Hepatocyte (in vitro differentiated cells): ENCODE measurements around the gene G0S2.

Experiments
- EZH2 ChIP-seq: fragments of 200-600 bp; sonication (generic); IDR thresholded peaks from 2 replicates; pipeline ENCODE4 v1.6.1; 2016; ENCODE audit warnings: antibody characterized with exemption, mild to moderate bottlenecking, borderline replicate concordance
- EZH2phosphoT487 ChIP-seq: fragments of 200-600 bp; sonication (generic); IDR thresholded peaks from one replicate; pipeline ENCODE4 v1.6.1; 2018; ENCODE audit warnings: antibody characterized with exemption, mild to moderate bottlenecking, low read depth, moderate library complexity; ENCODE audit not compliant: unreplicated experiment, severe bottlenecking

GRCh38 chr1:209657918-209658317, 17.3 kb upstream of the G0S2 start:
- TF ChIP-seq EZH2phosphoT487 (no peak), EZH2 (no peak)
